PC-3 (cell line): ENCODE results near the gene ABCB4.

Source experiments
- EZH2 ChIP-seq: fragments of 300-600 bp; sonication (generic); IDR thresholded peaks from one replicate; pipeline ENCODE4 v1.6.1; 2017; ENCODE audit warnings: antibody characterized with exemption, mild to moderate bottlenecking, low read length; ENCODE audit not compliant: unreplicated experiment
- EZH2phosphoT487 ChIP-seq: fragments of 300-600 bp; sonication (generic); IDR thresholded peaks from 2 replicates; pipeline ENCODE4 v1.6.1; 2018; ENCODE audit warnings: mild to moderate bottlenecking, antibody characterized with exemption, low read length, borderline replicate concordance
- TF ChIP-seq, protein P1 (sequence below): fragments of 300-600 bp; sonication (generic); conservative IDR thresholded peaks from 2 replicates; pipeline ENCODE4 v1.5.1; 2017; ENCODE audit warnings: antibody characterized with exemption, low read depth, mild to moderate bottlenecking, low read length

DNA sequence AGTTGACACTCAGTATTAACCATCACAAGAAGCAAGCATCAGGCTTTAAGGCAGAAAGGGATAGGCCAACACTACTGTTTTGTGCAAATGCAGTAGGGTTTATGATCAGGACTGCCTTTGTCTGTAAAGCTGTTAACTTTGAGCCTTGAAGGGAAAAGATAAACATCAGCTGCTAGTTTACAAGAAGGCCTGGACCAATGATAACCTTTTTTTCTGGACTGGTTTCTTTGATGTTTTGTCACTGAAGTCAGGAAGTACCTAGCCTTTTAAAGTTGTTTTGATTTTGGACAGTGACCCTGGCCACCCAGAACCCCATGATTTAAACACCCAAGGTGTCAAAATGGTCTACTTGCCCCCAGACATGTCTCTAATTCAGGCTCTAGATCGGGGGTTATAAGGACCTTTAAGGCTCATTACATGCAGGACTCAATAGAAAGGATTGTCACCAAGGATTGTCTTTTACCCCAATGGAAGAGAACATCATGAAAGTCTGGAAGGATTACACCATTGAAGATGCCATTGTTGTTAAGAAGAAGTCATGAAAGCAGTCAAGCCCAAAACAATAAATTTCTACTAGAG lies 79.9 kb downstream of the ABCB4 start:
- TF ChIP-seq, protein P1, sequence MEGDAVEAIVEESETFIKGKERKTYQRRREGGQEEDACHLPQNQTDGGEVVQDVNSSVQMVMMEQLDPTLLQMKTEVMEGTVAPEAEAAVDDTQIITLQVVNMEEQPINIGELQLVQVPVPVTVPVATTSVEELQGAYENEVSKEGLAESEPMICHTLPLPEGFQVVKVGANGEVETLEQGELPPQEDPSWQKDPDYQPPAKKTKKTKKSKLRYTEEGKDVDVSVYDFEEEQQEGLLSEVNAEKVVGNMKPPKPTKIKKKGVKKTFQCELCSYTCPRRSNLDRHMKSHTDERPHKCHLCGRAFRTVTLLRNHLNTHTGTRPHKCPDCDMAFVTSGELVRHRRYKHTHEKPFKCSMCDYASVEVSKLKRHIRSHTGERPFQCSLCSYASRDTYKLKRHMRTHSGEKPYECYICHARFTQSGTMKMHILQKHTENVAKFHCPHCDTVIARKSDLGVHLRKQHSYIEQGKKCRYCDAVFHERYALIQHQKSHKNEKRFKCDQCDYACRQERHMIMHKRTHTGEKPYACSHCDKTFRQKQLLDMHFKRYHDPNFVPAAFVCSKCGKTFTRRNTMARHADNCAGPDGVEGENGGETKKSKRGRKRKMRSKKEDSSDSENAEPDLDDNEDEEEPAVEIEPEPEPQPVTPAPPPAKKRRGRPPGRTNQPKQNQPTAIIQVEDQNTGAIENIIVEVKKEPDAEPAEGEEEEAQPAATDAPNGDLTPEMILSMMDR, result no peak
- TF ChIP-seq EZH2 (no peak), EZH2phosphoT487 (no peak)
